H9 (cell line): ENCODE measurements around the gene WDR48. TPM values are rescaled to one million over a fixed set of nuclear protein-coding genes. Genes with fewer than 3 reads are reported as not detected.

Source experiments
- DNase-seq: peaks from one replicate; pipeline ENCODE4 v3.0.0-alpha.2; 2017
- H2AFZ ChIP-seq: one replicate; pipeline ENCODE4 v1.6.1; 2013; ENCODE audit warnings: mild to moderate bottlenecking, low read length, control low read depth, moderate library complexity
- H2AK5ac ChIP-seq: 2 replicates; pipeline ENCODE4 v1.6.1; 2013; ENCODE audit warnings: low read length, control low read depth, mixed read lengths; ENCODE audit not compliant: insufficient read length
- H2BK120ac ChIP-seq: one replicate; pipeline ENCODE4 v1.6.1; 2013; ENCODE audit warnings: low read depth, mild to moderate bottlenecking, low read length, control low read depth, inconsistent platforms; ENCODE audit not compliant: poor library complexity, severe bottlenecking
- H2BK12ac ChIP-seq: 2 replicates; pipeline ENCODE4 v1.6.1; 2013; ENCODE audit warnings: low read length, control low read depth, mixed read lengths, low read depth; ENCODE audit not compliant: insufficient read length
- H2BK15ac ChIP-seq: 2 replicates; pipeline ENCODE4 v1.6.1; 2013; ENCODE audit warnings: low read depth, low read length, control low read depth
- H2BK20ac ChIP-seq: one replicate; pipeline ENCODE4 v1.6.1; 2013; ENCODE audit warnings: low read depth, mild to moderate bottlenecking, low read length, control low read depth, inconsistent platforms; ENCODE audit not compliant: poor library complexity, severe bottlenecking
- H2BK5ac ChIP-seq: 2 replicates; pipeline ENCODE4 v1.6.1; 2013; ENCODE audit warnings: low read length, control low read depth, mixed read lengths; ENCODE audit not compliant: insufficient read length
- H3K14ac ChIP-seq: 2 replicates; pipeline ENCODE4 v1.6.1; 2013; ENCODE audit warnings: low read length, control low read depth; ENCODE audit not compliant: insufficient read depth
- H3K18ac ChIP-seq: 2 replicates; pipeline ENCODE4 v1.6.1; 2013; ENCODE audit warnings: low read depth, mild to moderate bottlenecking, mixed read lengths, low read length, control low read depth; ENCODE audit not compliant: insufficient read length
- H3K23ac ChIP-seq: 2 replicates; pipeline ENCODE4 v1.6.1; 2013; ENCODE audit warnings: low read length, control low read depth, mixed read lengths, low read depth; ENCODE audit not compliant: insufficient read length
- H3K23me2 ChIP-seq: 2 replicates; pipeline ENCODE4 v1.6.1; 2013; ENCODE audit warnings: low read depth, mild to moderate bottlenecking, mixed read lengths, low read length, control low read depth; ENCODE audit not compliant: insufficient read length, poor library complexity, severe bottlenecking
- H3K27ac ChIP-seq: 2 replicates; pipeline ENCODE4 v1.5.1; 2013; ENCODE audit warnings: low read length, control low read depth, mixed read lengths, low read depth; ENCODE audit not compliant: insufficient read length
- H3K27me3 ChIP-seq: 2 replicates; pipeline ENCODE4 v1.6.1; 2013; ENCODE audit warnings: low read length, control low read depth, inconsistent platforms; ENCODE audit not compliant: insufficient read depth
- H3K4ac ChIP-seq: 2 replicates; pipeline ENCODE4 v1.6.1; 2013; ENCODE audit warnings: low read depth, mild to moderate bottlenecking, control low read depth, inconsistent platforms, low read length, moderate library complexity
- H3K4me1 ChIP-seq: 2 replicates; pipeline ENCODE4 v1.6.1; 2013; ENCODE audit warnings: low read length, control low read depth, inconsistent platforms; ENCODE audit not compliant: insufficient read depth
- H3K4me2 ChIP-seq: 2 replicates; pipeline ENCODE4 v1.6.1; 2013; ENCODE audit warnings: low read length, control low read depth, mixed read lengths; ENCODE audit not compliant: insufficient read length, insufficient read depth
- H3K56ac ChIP-seq: 2 replicates; pipeline ENCODE4 v1.6.1; 2013; ENCODE audit warnings: low read depth, mild to moderate bottlenecking, mixed read lengths, low read length, control low read depth; ENCODE audit not compliant: insufficient read length
- H3K79me1 ChIP-seq: 2 replicates; pipeline ENCODE4 v1.6.1; 2013; ENCODE audit warnings: low read depth, mild to moderate bottlenecking, moderate library complexity, low read length, control low read depth, inconsistent platforms; ENCODE audit not compliant: insufficient read depth, poor library complexity, severe bottlenecking
- H3K79me2 ChIP-seq: 2 replicates; pipeline ENCODE4 v1.6.1; 2013; ENCODE audit warnings: low read length, control low read depth, inconsistent platforms; ENCODE audit not compliant: insufficient read depth
- H3K9ac ChIP-seq: 2 replicates; pipeline ENCODE4 v1.6.1; 2013; ENCODE audit warnings: low read length, control low read depth, mixed read lengths; ENCODE audit not compliant: insufficient read length; ENCODE audit errors: extremely low read depth
- H3K9me3 ChIP-seq: one replicate; pipeline ENCODE4 v1.6.1; 2013; ENCODE audit warnings: low read depth, low read length, inconsistent platforms; ENCODE audit not compliant: control insufficient read depth
- H3T11ph ChIP-seq: one replicate; pipeline ENCODE4 v1.6.1; 2013; ENCODE audit warnings: mild to moderate bottlenecking, low read length, control low read depth, inconsistent platforms
- H4K20me1 ChIP-seq: one replicate; pipeline ENCODE4 v1.6.1; 2013; ENCODE audit not compliant: control insufficient read depth, insufficient read length, insufficient read depth
- H4K5ac ChIP-seq: 2 replicates; pipeline ENCODE4 v1.6.1; 2013; ENCODE audit warnings: low read depth, mild to moderate bottlenecking, mixed read lengths, low read length, control low read depth; ENCODE audit not compliant: insufficient read length
- H4K8ac ChIP-seq: replicated peaks from 2 replicates; pipeline ENCODE4 v1.6.1; 2013; ENCODE audit warnings: low read length, control low read depth, mixed read lengths, low read depth; ENCODE audit not compliant: insufficient read length
- H4K91ac ChIP-seq: 2 replicates; pipeline ENCODE4 v1.6.1; 2013; ENCODE audit warnings: low read depth, mild to moderate bottlenecking, moderate library complexity, mixed read lengths, low read length, control low read depth; ENCODE audit not compliant: insufficient read length
- H3K27ac Mint-ChIP-seq, 3 experiments: 2 replicates in 2 of 3; 3 replicates in 1 of 3; pipeline ENCODE4 v1.8.0; 2020 to 2021; ENCODE audit warnings: mixed read lengths in 3 of 3, mild to moderate bottlenecking in 1 of 3, moderate library complexity in 1 of 3
- H3K27me3 Mint-ChIP-seq: 2 replicates; pipeline ENCODE4 v1.8.0; 2021; ENCODE audit warnings: low read depth, mild to moderate bottlenecking, moderate library complexity, mixed read lengths
- H3K36me3 Mint-ChIP-seq, 3 experiments: 2 replicates in 2 of 3; 3 replicates in 1 of 3; pipeline ENCODE4 v1.8.0; 2020 to 2021; ENCODE audit warnings: low read depth in 3 of 3, mixed read lengths in 3 of 3; ENCODE audit not compliant: insufficient read depth in 1 of 3
- H3K4me1 Mint-ChIP-seq, 2 experiments: 2 replicates each; pipeline ENCODE4 v1.8.0; 2020; ENCODE audit warnings: mixed read lengths in 2 of 2
- H3K4me3 Mint-ChIP-seq, 2 experiments: 2 replicates in 1 of 2; 3 replicates in 1 of 2; pipeline ENCODE4 v1.8.0; 2020 to 2021; ENCODE audit warnings: mild to moderate bottlenecking in 2 of 2, mixed read lengths in 2 of 2, moderate library complexity in 1 of 2
- H3K9me3 Mint-ChIP-seq, 2 experiments: 2 replicates in 1 of 2; 3 replicates in 1 of 2; pipeline ENCODE4 v1.8.0; 2020; ENCODE audit warnings: mild to moderate bottlenecking in 2 of 2, mixed read lengths in 2 of 2, moderate library complexity in 1 of 2
- WGBS: extraction: QIAGEN DNeasy Blood & Tissue Kit; methylation state at CpG from one replicate; pipeline ENCODE4 v1.1.7; 2013; ENCODE audit warnings: missing lambda C conversion rate, low lambda C conversion rate, mixed read lengths; ENCODE audit not compliant: insufficient read length; ENCODE audit errors: extremely low coverage; 5-methylcytosine and 5-hydroxymethylcytosine counted together
- total RNA-seq: library from RNA; stranded (reverse); gene quantifications from 2 replicates; pipeline ENCODE4 v1.2.1, GENCODE V29; 2021
- TF ChIP-seq, protein P1 (sequence below): fragments of 200-600 bp; sonication (generic); conservative IDR thresholded peaks from 3 replicates; pipeline ENCODE4 v1.8.0; 2021; ENCODE audit warnings: antibody characterized with exemption, mild to moderate bottlenecking

WDR48 gene
- total RNA-seq, 1 experiment from 2014 or later, result 52.7 TPM

DNA sequence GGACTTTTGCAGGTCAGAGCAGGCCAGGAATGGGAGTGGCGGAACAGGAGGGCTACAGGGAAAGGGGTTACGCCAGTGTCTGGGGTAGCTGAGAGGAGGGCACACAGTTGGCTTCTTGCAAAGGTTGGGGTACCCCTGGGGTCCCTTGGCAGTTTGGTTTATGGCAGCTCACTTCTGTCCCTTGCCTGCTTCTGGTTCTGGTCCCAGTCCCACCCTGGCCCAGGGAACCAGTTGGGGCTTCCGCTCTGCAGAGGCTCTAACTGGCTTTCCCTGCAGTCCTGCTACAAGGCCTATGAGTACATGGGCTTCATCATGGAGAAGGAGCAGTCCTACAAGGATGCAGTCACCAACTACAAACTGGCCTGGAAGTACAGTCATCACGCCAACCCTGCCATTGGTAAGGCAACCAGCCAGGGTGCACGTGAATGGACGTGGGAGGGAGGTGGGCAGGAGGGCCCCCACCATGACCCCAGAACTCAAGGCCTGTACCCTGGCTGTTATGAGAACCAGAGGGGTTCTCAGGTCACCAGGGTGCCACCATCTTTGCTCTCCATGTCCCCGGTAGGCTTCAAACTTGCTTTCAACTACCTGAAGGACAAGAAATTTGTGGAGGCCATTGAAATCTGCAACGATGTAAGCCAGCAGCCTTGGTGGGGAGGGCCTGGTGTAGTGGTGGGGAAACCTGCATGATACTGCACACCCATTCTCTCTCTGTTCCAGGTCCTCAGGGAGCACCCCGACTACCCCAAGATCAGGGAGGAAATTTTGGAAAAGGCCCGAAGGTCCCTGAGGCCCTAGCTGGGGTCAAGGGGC is 86.4 kb downstream of the WDR48 start:
- WGBS, result no CpG with 5 or more reads among the region's 10 CpGs
- no peak overlapping the region for H3K4me3 Mint-ChIP-seq
- Histone ChIP-seq H2BK15ac (no peak overlapping the region), H2BK5ac (no peak overlapping the region), H3K4me1 (no peaks in the 10 kb centered on the region), H3K4ac (no peak overlapping the region), H2AFZ (no peak overlapping the region), H3K56ac (no peak overlapping the region), H3K79me2 (no peaks in the 10 kb centered on the region), H4K8ac (no peak overlapping the region), H3T11ph (no peak overlapping the region), H4K20me1 (no peaks in the 10 kb centered on the region), H3K9me3 (no peaks in the 10 kb centered on the region), H2BK120ac (no peak overlapping the region), H4K91ac (no peak overlapping the region), H2AK5ac (no peak overlapping the region), H3K27me3 (no peaks in the 10 kb centered on the region), H3K18ac (no peak overlapping the region), H2BK12ac (no peak overlapping the region), H3K9ac (no peak overlapping the region), H3K79me1 (no peaks in the 10 kb centered on the region), H3K27ac (no peak overlapping the region), H2BK20ac (no peak overlapping the region), H3K4me2 (no peak overlapping the region), H3K14ac (no peak overlapping the region), H3K23me2 (no peaks in the 10 kb centered on the region), H3K23ac (no peak overlapping the region), H4K5ac (no peak overlapping the region)
- TF ChIP-seq, protein P1, sequence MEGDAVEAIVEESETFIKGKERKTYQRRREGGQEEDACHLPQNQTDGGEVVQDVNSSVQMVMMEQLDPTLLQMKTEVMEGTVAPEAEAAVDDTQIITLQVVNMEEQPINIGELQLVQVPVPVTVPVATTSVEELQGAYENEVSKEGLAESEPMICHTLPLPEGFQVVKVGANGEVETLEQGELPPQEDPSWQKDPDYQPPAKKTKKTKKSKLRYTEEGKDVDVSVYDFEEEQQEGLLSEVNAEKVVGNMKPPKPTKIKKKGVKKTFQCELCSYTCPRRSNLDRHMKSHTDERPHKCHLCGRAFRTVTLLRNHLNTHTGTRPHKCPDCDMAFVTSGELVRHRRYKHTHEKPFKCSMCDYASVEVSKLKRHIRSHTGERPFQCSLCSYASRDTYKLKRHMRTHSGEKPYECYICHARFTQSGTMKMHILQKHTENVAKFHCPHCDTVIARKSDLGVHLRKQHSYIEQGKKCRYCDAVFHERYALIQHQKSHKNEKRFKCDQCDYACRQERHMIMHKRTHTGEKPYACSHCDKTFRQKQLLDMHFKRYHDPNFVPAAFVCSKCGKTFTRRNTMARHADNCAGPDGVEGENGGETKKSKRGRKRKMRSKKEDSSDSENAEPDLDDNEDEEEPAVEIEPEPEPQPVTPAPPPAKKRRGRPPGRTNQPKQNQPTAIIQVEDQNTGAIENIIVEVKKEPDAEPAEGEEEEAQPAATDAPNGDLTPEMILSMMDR, result no peak
- H3K36me3 Mint-ChIP-seq, result peaks cover 4 to 15% (median 8%) of the 10 kb centered on the region in 3 experiments; a peak in 5 of 7 replicates
- H3K4me1 Mint-ChIP-seq, result peaks cover 2% of the 10 kb centered on the region in 2 experiments; a peak in 2 of 4 replicates
- no peaks in the 10 kb centered on the region for H3K27me3 Mint-ChIP-seq
- DNase-seq, result peak; percentile 20
- H3K9me3 Mint-ChIP-seq, result no peaks in the 10 kb centered on the region
- H3K27ac Mint-ChIP-seq, result peak overlapping the region in 1 of 3 experiments; percentile 65; a peak in 2 of 7 replicates
